Uterus (tissue), 2 donors: ENCODE results near the gene IKZF4.
"Not testable (repeated sequence)": the region's sequence is repeated elsewhere in the genome, so short reads cannot be mapped to it uniquely, and the experiment has no call there.

Source experiments
- POLR2A ChIP-seq, 2 donors: fragments of 450-650 bp; IDR thresholded peaks; one replicate each; pipeline ENCODE4 v1.6.1; 2016; ENCODE audit warnings: antibody characterized with exemption in 2 of 2, mild to moderate bottlenecking in 1 of 2, moderate library complexity in 1 of 2
- TF ChIP-seq, protein P1 (sequence below), 4 experiments: fragments of 200-600 bp in 2 of 4; fragments of 450-650 bp in 2 of 4; sonication (generic) in 2 of 4; IDR thresholded peaks; one replicate each; pipeline ENCODE4 v1.5.1; 2016 to 2019; ENCODE audit warnings: antibody characterized with exemption in 4 of 4, mild to moderate bottlenecking in 2 of 4, moderate library complexity in 1 of 4

DNA sequence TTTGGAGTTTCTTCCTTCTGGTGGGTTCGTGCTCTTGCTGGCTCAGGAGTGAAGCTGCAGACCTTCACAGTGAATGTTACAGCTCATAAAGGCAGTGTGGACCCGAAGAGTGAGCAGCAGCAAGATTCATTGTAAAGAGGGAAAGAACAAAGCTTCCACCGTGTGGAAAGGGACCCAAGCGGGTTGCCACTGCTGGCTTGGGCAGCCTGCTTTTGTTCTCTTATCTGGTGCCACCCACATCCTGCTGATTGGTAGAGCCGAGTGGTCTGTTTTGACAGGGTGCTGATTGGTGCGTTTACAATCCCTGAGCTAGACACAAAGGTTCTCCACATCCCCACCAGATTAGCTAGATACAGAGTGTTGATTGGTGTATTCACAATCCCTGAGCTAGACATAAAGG lies 21.3 kb upstream of the IKZF4 start:
- TF ChIP-seq, protein P1, sequence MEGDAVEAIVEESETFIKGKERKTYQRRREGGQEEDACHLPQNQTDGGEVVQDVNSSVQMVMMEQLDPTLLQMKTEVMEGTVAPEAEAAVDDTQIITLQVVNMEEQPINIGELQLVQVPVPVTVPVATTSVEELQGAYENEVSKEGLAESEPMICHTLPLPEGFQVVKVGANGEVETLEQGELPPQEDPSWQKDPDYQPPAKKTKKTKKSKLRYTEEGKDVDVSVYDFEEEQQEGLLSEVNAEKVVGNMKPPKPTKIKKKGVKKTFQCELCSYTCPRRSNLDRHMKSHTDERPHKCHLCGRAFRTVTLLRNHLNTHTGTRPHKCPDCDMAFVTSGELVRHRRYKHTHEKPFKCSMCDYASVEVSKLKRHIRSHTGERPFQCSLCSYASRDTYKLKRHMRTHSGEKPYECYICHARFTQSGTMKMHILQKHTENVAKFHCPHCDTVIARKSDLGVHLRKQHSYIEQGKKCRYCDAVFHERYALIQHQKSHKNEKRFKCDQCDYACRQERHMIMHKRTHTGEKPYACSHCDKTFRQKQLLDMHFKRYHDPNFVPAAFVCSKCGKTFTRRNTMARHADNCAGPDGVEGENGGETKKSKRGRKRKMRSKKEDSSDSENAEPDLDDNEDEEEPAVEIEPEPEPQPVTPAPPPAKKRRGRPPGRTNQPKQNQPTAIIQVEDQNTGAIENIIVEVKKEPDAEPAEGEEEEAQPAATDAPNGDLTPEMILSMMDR (IDR thresholded peaks at IDR 0.05), result not testable (repeated sequence)
- not testable (repeated sequence) for TF ChIP-seq POLR2A (IDR thresholded peaks at IDR 0.05)
